Activated CD4-positive, alpha-beta memory T cell treated with anti-CD3 and anti-CD28 coated beads for 36 hours (primary cell): Measurements from ENCODE around the gene ENOX1. TPM values are rescaled to one million over a fixed set of nuclear protein-coding genes. Genes with fewer than 3 reads are reported as not detected.
A peak's percentile ranks its signal among the peaks of the same experiment; 100 is the strongest.

Experiments used
- CTCF ChIA-PET: fragments of 350-600 bp; sonication (Branson Sonifier 250); formaldehyde crosslinking; loops from one replicate; lab custom pipeline; 2021; ENCODE audit warnings: antibody characterized with exemption, inconsistent platforms; lab: Charles Lee
- POLR2A ChIA-PET: fragments of 350-600 bp; sonication (Branson Sonifier 250); formaldehyde crosslinking; loops from one replicate; lab custom pipeline; 2021; ENCODE audit warnings: antibody characterized with exemption; lab: Charles Lee
- DNase-seq: peaks from one replicate; pipeline ENCODE4 v3.0.0-alpha.2; 2020
- H3K27ac Mint-ChIP-seq: one replicate; pipeline ENCODE4 v1.8.0; 2021; ENCODE audit warnings: mixed read lengths
- H3K27me3 Mint-ChIP-seq: one replicate; pipeline ENCODE4 v1.8.0; 2021; ENCODE audit warnings: mixed read lengths
- H3K36me3 Mint-ChIP-seq: one replicate; pipeline ENCODE4 v1.8.0; 2021; ENCODE audit warnings: mixed read lengths
- H3K4me1 Mint-ChIP-seq: one replicate; pipeline ENCODE4 v1.8.0; 2021; ENCODE audit warnings: low read depth, mixed read lengths
- H3K4me3 Mint-ChIP-seq: one replicate; pipeline ENCODE4 v1.8.0; 2021; ENCODE audit warnings: mild to moderate bottlenecking, mixed read lengths
- H3K9me3 Mint-ChIP-seq: one replicate; pipeline ENCODE4 v1.8.0; 2021; ENCODE audit warnings: mixed read lengths
- intact Hi-C: fragments of 100-400 bp; cut with micrococcal nuclease; formaldehyde crosslinking; loops from one replicate; pipeline ENCODE4 v1.15.1; 2023
- total RNA-seq, 2 experiments: library from RNA; stranded (reverse); gene quantifications; one replicate each; pipeline ENCODE4 v1.2.3, GENCODE V29; 2021

Gene ENOX1
- total RNA-seq, 2 experiments from 2014 or later, result 0.44 to 0.45 TPM

DNA sequence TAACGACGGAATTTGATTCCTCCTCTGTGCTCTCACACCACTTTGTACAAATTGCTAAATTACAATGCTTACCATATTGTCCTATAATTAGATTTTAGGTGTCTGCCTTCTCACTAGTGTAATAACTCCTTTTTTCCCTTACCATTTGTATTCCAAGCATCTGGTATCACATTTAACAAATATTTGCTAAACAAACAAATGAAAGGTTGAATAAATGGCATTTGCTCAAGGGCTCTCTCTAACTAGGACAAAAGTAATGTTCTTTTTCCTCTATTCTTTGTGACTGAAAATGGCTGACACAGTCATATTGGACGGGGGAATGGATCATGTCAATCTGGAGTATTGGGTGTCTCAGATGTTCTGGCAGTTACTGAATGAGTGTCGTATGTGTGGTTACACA is 99.7 kb downstream of the ENOX1 start:
- no peak overlapping the region for H3K4me3 Mint-ChIP-seq
- ChIA-PET POLR2A (no interaction called here), CTCF (no interaction called here)
- H3K27ac Mint-ChIP-seq, result no peak overlapping the region
- intact Hi-C loops, result no loop called here
- H3K4me1 Mint-ChIP-seq, result no peaks in the 10 kb centered on the region
- H3K27me3 Mint-ChIP-seq, result peaks cover 2% of the 10 kb centered on the region
- H3K36me3 Mint-ChIP-seq, result no peaks in the 10 kb centered on the region
- no peak for DNase-seq
- no peaks in the 10 kb centered on the region for H3K9me3 Mint-ChIP-seq

DNA sequence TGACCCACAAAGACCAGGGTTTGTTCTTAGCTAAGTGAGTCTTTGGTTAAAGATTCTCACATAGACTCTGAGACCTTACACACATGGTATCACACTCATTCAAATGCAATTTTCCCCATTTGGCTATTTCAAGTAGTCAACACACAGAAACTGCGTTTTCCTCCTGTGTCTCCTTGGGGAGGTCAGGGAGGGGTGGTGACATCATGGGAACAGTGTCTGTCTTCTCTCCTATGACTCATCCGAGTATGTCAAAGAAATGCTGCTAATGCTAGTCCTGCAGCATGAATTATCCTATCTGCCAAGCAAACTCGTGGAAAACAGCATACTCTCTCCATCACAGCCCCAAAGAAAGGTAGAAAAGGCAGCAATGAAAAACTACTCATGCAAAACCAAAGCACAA is 100.2 kb downstream of the ENOX1 start:
- no peaks in the 10 kb centered on the region for H3K4me1 Mint-ChIP-seq
- CTCF ChIA-PET, result no interaction called here
- intact Hi-C loops, result no loop called here

DNA sequence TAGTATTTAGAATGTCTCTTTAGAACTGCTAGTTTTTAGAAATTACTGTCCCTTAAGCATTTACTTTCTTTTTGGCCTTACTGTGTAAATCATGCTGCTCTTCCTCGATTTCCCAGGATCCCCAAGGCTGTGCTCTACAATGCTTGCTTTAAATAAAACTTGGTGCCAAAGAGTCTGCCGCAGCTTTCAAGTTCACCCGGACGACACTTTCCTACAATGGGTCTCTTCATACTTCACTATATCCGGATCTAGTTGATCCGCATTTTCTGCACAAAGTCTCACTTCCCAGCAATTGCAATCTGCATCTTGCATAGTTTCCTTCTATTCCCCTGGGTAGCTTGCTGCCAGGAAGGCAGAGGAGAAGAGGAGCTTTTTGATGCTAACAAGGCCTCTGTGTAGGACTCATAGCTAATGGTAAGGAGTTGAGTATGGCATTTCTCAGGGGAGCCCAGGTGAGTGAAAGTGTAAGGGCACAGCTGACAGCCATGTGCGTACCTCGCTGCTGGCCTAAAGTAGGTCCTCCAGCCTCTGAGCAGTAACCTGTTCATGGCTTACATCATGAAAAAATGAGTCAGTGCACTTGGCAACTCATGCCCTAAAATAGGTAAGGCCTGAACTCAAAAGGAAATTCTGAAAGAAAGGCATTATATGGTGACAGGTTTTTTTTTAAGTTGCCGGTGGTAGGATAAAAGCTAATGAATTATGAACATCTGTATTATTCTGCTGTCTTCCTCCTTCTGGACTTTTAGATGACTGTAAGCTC is 101.6 kb downstream of the ENOX1 start:
- POLR2A ChIA-PET, result no interaction called here

More for the DNA sequence above, 100.2 kb downstream of the ENOX1 start:
- POLR2A ChIA-PET, result no interaction called here
- no peak for DNase-seq
- Mint-ChIP-seq H3K36me3 (no peaks in the 10 kb centered on the region), H3K27me3 (peaks cover 2% of the 10 kb centered on the region), H3K4me3 (no peak overlapping the region), H3K27ac (no peak overlapping the region), H3K9me3 (no peaks in the 10 kb centered on the region)

DNA sequence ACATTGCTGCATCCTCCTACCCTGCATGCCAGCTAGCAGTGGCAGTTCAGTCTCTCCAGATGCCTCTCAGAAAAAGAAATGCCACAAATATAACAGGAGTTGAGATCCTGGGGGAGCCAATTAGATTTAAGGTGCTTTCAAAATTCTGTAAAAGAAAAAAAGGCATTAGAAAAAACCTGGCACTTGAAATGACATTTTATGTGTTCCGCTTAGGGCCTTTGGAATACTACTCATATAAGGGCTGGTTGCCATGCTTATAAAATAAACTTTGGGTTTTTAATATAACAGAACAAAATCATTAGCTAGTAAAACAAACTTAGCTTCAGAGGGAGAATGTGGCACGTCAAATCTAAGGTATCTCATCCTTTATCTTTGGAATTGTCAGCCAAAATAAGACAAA is 104.1 kb downstream of the ENOX1 start:
- Mint-ChIP-seq H3K4me3 (no peak overlapping the region), H3K36me3 (no peaks in the 10 kb centered on the region), H3K9me3 (no peaks in the 10 kb centered on the region), H3K4me1 (no peaks in the 10 kb centered on the region), H3K27ac (no peak overlapping the region), H3K27me3 (peaks cover 2% of the 10 kb centered on the region)
- ChIA-PET POLR2A (no interaction called here), CTCF (no interaction called here)
- intact Hi-C loops, result no loop called here
- DNase-seq, result no peak

More for the DNA sequence above, 101.6 kb downstream of the ENOX1 start:
- Mint-ChIP-seq H3K36me3 (no peaks in the 10 kb centered on the region), H3K4me1 (no peaks in the 10 kb centered on the region), H3K27me3 (peaks cover 2% of the 10 kb centered on the region), H3K9me3 (no peaks in the 10 kb centered on the region), H3K27ac (no peak overlapping the region), H3K4me3 (no peak overlapping the region)
- CTCF ChIA-PET, result no interaction called here
- DNase-seq, result no peak
- intact Hi-C loops, result no loop called here

DNA sequence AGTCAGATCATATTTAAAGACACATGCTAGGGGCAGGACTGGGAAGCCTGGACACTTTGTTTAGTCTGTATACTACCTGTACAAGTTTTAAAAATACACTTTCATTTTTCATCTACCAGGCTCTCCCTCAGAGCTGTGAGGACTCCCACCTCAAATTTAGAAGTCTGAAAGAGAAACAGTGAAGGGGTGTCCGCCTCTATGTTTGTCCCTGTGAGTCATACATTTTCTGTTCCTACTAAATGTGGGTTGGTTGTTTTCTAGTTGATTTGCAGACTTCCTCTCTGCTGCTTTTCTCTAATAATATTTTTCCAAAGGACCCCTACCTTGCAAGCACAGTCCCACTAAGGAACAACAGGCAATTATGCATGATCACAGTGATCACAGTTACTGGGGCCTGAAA is 110.5 kb downstream of the ENOX1 start:
- Mint-ChIP-seq H3K27ac (no peak overlapping the region), H3K9me3 (no peaks in the 10 kb centered on the region), H3K36me3 (no peaks in the 10 kb centered on the region), H3K27me3 (peaks cover 10% of the 10 kb centered on the region), H3K4me3 (no peak overlapping the region), H3K4me1 (peaks cover 3% of the 10 kb centered on the region)
- intact Hi-C loops, result no loop called here
- ChIA-PET CTCF (no interaction called here), POLR2A (no interaction called here)
- DNase-seq, result no peak

DNA sequence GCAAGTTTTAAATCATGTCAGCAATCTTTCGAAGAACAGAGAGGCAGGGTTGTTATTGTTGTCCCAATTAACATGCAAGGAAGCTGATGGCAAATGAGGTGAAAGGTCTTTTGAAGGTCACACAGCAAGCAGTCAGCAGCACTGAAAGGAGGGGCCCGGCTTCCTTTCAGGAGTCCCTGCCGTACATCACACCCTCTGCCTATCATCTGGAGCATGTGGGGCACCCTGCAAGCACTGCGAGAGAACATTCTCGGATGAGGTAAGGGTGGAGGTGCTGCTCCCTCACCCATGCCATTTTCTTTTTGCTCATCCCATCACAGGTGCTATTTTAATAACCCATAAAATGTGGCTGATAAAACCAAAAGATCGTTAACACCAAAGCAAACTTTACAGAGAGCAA is 111.2 kb downstream of the ENOX1 start:
- H3K4me1 Mint-ChIP-seq, result peaks cover 3% of the 10 kb centered on the region
- POLR2A ChIA-PET, result no interaction called here
- H3K4me3 Mint-ChIP-seq, result no peak overlapping the region
- H3K27me3 Mint-ChIP-seq, result peaks cover 13% of the 10 kb centered on the region
- CTCF ChIA-PET, result no interaction called here
- H3K36me3 Mint-ChIP-seq, result no peaks in the 10 kb centered on the region
- intact Hi-C loops, result no loop called here
- DNase-seq, result no peak
- H3K9me3 Mint-ChIP-seq, result no peaks in the 10 kb centered on the region
- H3K27ac Mint-ChIP-seq, result no peak overlapping the region

DNA sequence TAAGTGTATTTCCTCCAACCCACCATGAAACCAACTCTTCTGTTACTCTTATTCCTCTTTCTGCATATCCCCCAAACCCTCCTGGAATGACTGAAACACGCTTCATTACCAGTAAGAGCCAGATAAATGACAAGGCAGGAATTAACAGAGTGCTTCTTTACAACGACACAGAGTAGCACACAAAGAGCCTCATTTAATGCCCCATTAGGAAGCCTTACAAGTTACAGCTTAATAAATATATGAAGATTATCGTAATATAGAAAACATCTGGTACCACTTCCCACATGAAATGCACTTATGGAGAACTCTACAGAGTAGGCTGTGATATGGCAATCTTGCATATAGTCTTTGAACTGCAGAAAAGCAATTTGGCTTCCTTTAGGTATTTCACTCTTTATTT is 116.8 kb downstream of the ENOX1 start:
- ChIA-PET CTCF (no interaction called here), POLR2A (no interaction called here)
- intact Hi-C loops, result loop anchor here (10.0 kb wide), 1 partner anchor 115 kb away; the partner anchor contains the start of gene ENOX1
- no peak for DNase-seq
- H3K27me3 Mint-ChIP-seq, result peaks cover 13% of the 10 kb centered on the region
- peaks cover 4% of the 10 kb centered on the region for H3K4me1 Mint-ChIP-seq
- no peaks in the 10 kb centered on the region for H3K36me3 Mint-ChIP-seq
- H3K27ac Mint-ChIP-seq, result no peak overlapping the region
- H3K4me3 Mint-ChIP-seq, result no peak overlapping the region
- no peaks in the 10 kb centered on the region for H3K9me3 Mint-ChIP-seq

DNA sequence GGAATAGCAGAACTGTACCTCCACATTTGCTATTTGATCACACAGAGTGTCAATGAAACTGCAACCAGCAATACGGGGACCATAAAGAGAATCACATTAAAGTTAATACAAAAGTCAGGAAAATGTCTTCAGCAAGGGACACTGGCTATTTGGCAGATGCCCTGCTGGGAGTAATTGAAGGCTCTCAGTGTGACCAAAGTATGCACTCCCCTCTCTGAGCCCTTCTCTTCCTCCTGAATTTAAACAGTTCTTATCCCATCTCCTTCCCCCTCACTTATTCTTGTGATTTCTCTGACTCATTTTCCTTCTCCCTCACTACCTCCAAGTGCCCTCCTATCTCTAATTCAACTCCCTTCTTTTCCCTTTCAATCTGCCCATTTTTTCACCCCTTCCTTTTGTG is 117.7 kb downstream of the ENOX1 start:
- no peak for DNase-seq
- H3K36me3 Mint-ChIP-seq, result no peaks in the 10 kb centered on the region
- H3K27ac Mint-ChIP-seq, result no peak overlapping the region
- H3K4me3 Mint-ChIP-seq, result no peak overlapping the region
- intact Hi-C loops, result loop anchor here (10.0 kb wide), 1 partner anchor 116 kb away; the partner anchor contains the start of gene ENOX1
- ChIA-PET CTCF (no interaction called here), POLR2A (no interaction called here)
- H3K9me3 Mint-ChIP-seq, result no peaks in the 10 kb centered on the region
- H3K27me3 Mint-ChIP-seq, result peaks cover 11% of the 10 kb centered on the region
- H3K4me1 Mint-ChIP-seq, result peaks cover 10% of the 10 kb centered on the region

DNA sequence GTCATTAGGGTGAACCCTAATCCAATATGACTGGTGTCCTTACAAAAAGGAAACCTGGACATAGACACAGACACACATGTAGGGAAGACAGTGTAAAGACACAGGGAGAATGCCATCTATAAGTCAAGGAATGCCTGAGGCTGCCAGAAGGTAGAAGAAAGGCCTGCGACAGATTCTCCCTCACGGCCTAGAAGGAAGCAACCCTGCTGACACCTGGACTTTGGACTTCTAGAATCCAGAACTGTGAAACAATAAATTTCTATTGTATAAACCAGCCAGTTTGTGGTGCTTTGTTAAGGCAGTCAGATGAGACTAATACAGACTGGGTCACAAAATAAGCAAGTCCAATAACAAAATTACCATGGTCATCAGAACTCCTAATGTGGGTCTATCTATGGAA is 120.4 kb downstream of the ENOX1 start:
- peaks cover 10% of the 10 kb centered on the region for H3K4me1 Mint-ChIP-seq
- intact Hi-C loops, result loop anchor here (10.0 kb wide), 1 partner anchor 118 kb away; the partner anchor contains the start of gene ENOX1
- POLR2A ChIA-PET, result no interaction called here

DNA sequence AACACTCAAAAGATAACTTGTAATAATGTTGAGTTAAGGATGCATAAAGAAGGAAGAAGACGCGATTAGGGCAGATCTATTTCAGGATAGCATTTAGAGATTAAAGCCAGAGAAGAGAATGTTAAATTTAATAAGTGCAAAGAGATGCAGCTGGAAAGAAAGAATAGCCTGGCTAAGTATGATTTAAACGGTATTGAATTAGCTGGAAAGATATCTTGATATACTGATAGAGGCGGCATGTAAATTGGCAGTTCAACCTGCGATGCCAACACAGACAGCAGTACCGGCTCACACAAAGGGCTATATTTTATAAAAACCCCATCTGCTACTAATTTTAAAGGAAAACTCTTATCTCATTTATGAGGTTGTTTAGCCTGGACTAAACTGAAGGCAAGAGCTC is 121.4 kb downstream of the ENOX1 start:
- ChIA-PET CTCF (no interaction called here), POLR2A (no interaction called here)
- Mint-ChIP-seq H3K27me3 (no peaks in the 10 kb centered on the region), H3K36me3 (no peaks in the 10 kb centered on the region), H3K9me3 (no peaks in the 10 kb centered on the region), H3K4me1 (peaks cover 10% of the 10 kb centered on the region), H3K4me3 (no peak overlapping the region), H3K27ac (no peak overlapping the region)
- DNase-seq, result no peak
- intact Hi-C loops, result loop anchor here (10.0 kb wide), 1 partner anchor 119 kb away; the partner anchor contains the start of gene ENOX1

More for the DNA sequence above, 120.4 kb downstream of the ENOX1 start:
- Mint-ChIP-seq H3K27ac (no peak overlapping the region), H3K9me3 (no peaks in the 10 kb centered on the region), H3K4me3 (no peak overlapping the region), H3K27me3 (peaks cover 4% of the 10 kb centered on the region), H3K36me3 (no peaks in the 10 kb centered on the region)
- CTCF ChIA-PET, result no interaction called here
- DNase-seq, result no peak

DNA sequence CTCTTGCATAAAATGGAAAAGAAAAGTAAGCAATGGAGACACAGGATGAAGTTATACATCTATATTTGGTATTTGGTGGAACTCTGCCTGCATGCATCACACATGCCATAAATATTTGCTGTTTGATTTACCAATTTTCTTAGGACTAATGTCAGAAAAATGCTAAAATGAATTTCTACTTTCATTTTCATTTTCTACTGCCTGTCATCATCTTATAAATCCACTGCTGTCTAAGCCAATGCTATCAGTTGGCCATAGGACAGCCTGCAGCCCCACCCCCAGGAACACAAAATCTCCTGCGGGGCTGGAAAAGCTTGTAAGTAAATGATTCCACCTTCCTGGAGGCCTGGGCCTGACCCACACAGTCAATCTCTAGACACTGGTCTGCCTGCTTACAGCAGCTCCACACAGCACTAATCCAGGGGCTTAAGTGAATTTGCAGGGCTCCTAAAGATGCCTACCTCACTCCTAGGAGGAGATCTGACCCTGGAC is 122.0 kb downstream of the ENOX1 start:
- Mint-ChIP-seq H3K4me1 (peaks cover 10% of the 10 kb centered on the region), H3K27ac (no peak overlapping the region), H3K9me3 (no peaks in the 10 kb centered on the region), H3K27me3 (peaks cover 2% of the 10 kb centered on the region), H3K4me3 (no peak overlapping the region), H3K36me3 (no peaks in the 10 kb centered on the region)
- intact Hi-C loops, result loop anchor here (10.0 kb wide), 1 partner anchor 120 kb away; the partner anchor contains the start of gene ENOX1
- POLR2A ChIA-PET, result no interaction called here
- CTCF ChIA-PET, result no interaction called here
- DNase-seq, result peak; percentile 10

DNA sequence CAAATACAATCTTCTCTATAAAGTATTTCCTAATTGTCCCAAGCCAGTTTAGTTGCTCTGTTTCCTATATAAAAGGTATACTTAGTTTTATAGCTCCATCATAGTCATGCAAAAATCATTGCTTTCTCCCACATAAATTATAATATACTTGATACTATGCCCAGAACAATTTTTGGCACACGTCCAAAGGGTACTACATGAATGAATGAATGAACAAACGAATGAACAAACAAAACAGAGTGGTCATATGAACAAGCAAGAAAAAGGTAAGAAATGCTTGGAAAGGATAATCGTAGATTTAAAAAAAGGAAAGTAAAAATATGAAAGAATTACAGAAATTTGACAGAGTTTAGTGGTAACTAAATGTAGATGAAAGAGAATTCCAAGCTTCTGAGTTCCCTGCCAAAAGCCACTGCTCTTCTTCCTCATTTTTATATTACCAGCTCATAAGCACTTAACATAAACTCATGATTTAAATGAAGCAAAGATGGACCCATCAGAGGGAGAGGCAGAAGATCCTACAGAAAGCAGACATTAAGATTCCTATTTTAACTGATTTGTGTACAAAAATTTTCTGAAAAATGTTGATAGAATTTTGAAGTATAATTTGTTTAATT is 123.2 kb downstream of the ENOX1 start:
- DNase-seq, result no peak
- ChIA-PET POLR2A (no interaction called here), CTCF (no interaction called here)
- H3K9me3 Mint-ChIP-seq, result no peaks in the 10 kb centered on the region
- H3K4me3 Mint-ChIP-seq, result no peak overlapping the region
- peaks cover 4% of the 10 kb centered on the region for H3K27me3 Mint-ChIP-seq
- H3K27ac Mint-ChIP-seq, result no peak overlapping the region
- H3K4me1 Mint-ChIP-seq, result peaks cover 10% of the 10 kb centered on the region
- H3K36me3 Mint-ChIP-seq, result no peaks in the 10 kb centered on the region
- intact Hi-C loops, result loop anchor here (10.0 kb wide), 1 partner anchor 121 kb away; the partner anchor contains the start of gene ENOX1
